Mesendoderm (in vitro differentiated cells): Measurements from ENCODE around the gene XBP1.

Experiments used
- DNase-seq: peaks from one replicate; pipeline ENCODE4 v3.0.0; 2013
- H2AK5ac ChIP-seq: 2 replicates; pipeline ENCODE4 v1.6.1; 2013; ENCODE audit warnings: low read length, inconsistent platforms
- H2BK120ac ChIP-seq: 2 replicates; pipeline ENCODE4 v1.6.1; 2013; ENCODE audit warnings: low read depth, mild to moderate bottlenecking, low read length, moderate library complexity, mixed read lengths
- H2BK15ac ChIP-seq: replicated peaks from 2 replicates; pipeline ENCODE4 v1.6.1; 2013; ENCODE audit warnings: low read depth, mild to moderate bottlenecking, moderate library complexity
- H2BK5ac ChIP-seq: 2 replicates; pipeline ENCODE4 v1.6.1; 2013; ENCODE audit warnings: low read length, inconsistent platforms
- H3K18ac ChIP-seq: 2 replicates; pipeline ENCODE4 v1.6.1; 2013; ENCODE audit warnings: mild to moderate bottlenecking, low read length, mixed read lengths
- H3K23ac ChIP-seq: one replicate; pipeline ENCODE4 v1.6.1; 2013; ENCODE audit warnings: low read length
- H3K27ac ChIP-seq: 2 replicates; pipeline ENCODE4 v1.5.1; 2013; ENCODE audit warnings: low read depth, mild to moderate bottlenecking, inconsistent platforms, low read length, moderate library complexity
- H3K27me3 ChIP-seq: 2 replicates; pipeline ENCODE4 v1.6.1; 2013; ENCODE audit warnings: low read length, control low read depth, mild to moderate bottlenecking, inconsistent platforms; ENCODE audit not compliant: insufficient read depth, poor library complexity
- H3K36me3 ChIP-seq: 2 replicates; pipeline ENCODE4 v1.6.1; 2013; ENCODE audit warnings: low read length, inconsistent platforms; ENCODE audit not compliant: control insufficient read depth, insufficient read depth
- H3K4ac ChIP-seq: one replicate; pipeline ENCODE4 v1.6.1; 2013; ENCODE audit warnings: low read depth, mild to moderate bottlenecking, low read length, moderate library complexity
- H3K4me1 ChIP-seq: 2 replicates; pipeline ENCODE4 v1.6.1; 2013; ENCODE audit warnings: low read depth, low read length, inconsistent platforms; ENCODE audit not compliant: control insufficient read depth
- H3K4me2 ChIP-seq: 2 replicates; pipeline ENCODE4 v1.6.1; 2013; ENCODE audit warnings: low read length
- H3K4me3 ChIP-seq: 2 replicates; pipeline ENCODE4 v1.5.1; 2013; ENCODE audit warnings: mild to moderate bottlenecking, low read length
- H3K56ac ChIP-seq: one replicate; pipeline ENCODE4 v1.6.1; 2013; ENCODE audit warnings: low read length
- H3K79me1 ChIP-seq: 2 replicates; pipeline ENCODE4 v1.6.1; 2013; ENCODE audit warnings: low read length, inconsistent platforms
- H3K79me2 ChIP-seq: 2 replicates; pipeline ENCODE4 v1.6.1; 2013; ENCODE audit warnings: mild to moderate bottlenecking, low read length; ENCODE audit not compliant: control insufficient read depth, insufficient read depth
- H3K9ac ChIP-seq: 2 replicates; pipeline ENCODE4 v1.6.1; 2013; ENCODE audit warnings: low read length, inconsistent platforms
- H4K5ac ChIP-seq: one replicate; pipeline ENCODE4 v1.6.1; 2013; ENCODE audit warnings: low read length
- H4K8ac ChIP-seq: one replicate; pipeline ENCODE4 v1.6.1; 2013; ENCODE audit warnings: low read depth, mild to moderate bottlenecking, control low read depth, low read length, moderate library complexity
- whole genome bisulfite sequencing: extraction: QIAGEN DNeasy Blood & Tissue Kit; methylation state at CpG from one replicate; pipeline ENCODE4 v1.1.7; 2013; ENCODE audit warnings: low lambda C conversion rate, missing lambda C conversion rate; ENCODE audit not compliant: insufficient coverage; ENCODE audit errors: extremely low coverage; 5-methylcytosine and 5-hydroxymethylcytosine counted together

The XBP1 gene

GRCh38 chr22:28780296-28780695, 20.1 kb downstream of the XBP1 start:
- Histone ChIP-seq H3K36me3 (peaks cover 8% of the 10 kb centered on the region), H4K5ac (no peak overlapping the region), H3K79me1 (peaks cover 2% of the 10 kb centered on the region), H3K56ac (no peak overlapping the region), H3K4ac (no peak overlapping the region), H2BK120ac (no peak overlapping the region), H2AK5ac (no peak overlapping the region), H3K23ac (no peak overlapping the region), H3K4me3 (no peak overlapping the region), H3K27me3 (no peaks in the 10 kb centered on the region), H3K4me2 (no peak overlapping the region), H4K8ac (no peak overlapping the region), H3K9ac (no peak overlapping the region), H3K79me2 (peaks cover 9% of the 10 kb centered on the region), H3K27ac (no peak overlapping the region), H2BK5ac (no peak overlapping the region), H3K18ac (no peak overlapping the region), H3K4me1 (no peaks in the 10 kb centered on the region), H2BK15ac (no peak overlapping the region)
- no peak for DNase-seq
- WGBS: no CpG with 5 or more reads among the region's 1 CpG

- H2BK15ac ChIP-seq: no peak overlapping the region
- peaks cover 8% of the 10 kb centered on the region for H3K36me3 ChIP-seq
- no peak overlapping the region for H3K4ac ChIP-seq
- H4K8ac ChIP-seq: no peak overlapping the region
- peaks cover 2% of the 10 kb centered on the region for H3K79me1 ChIP-seq
- H3K18ac ChIP-seq: no peak overlapping the region
- H3K27ac ChIP-seq: no peak overlapping the region
- no CpG with 5 or more reads among the region's 5 CpGs for WGBS
- H2AK5ac ChIP-seq: no peak overlapping the region
- H2BK5ac ChIP-seq: no peak overlapping the region
- no peaks in the 10 kb centered on the region for H3K4me1 ChIP-seq
- H3K56ac ChIP-seq: no peak overlapping the region
- no peak overlapping the region for H4K5ac ChIP-seq
- H3K27me3 ChIP-seq: no peaks in the 10 kb centered on the region
- H3K4me2 ChIP-seq: no peak overlapping the region
- H2BK120ac ChIP-seq: no peak overlapping the region
- no peak overlapping the region for H3K4me3 ChIP-seq
- no peak for DNase-seq
- H3K9ac ChIP-seq: no peak overlapping the region
- peaks cover 9% of the 10 kb centered on the region for H3K79me2 ChIP-seq
- no peak overlapping the region for H3K23ac ChIP-seq
Observed at GRCh38 chr22:28779833-28780232, 20.5 kb downstream of the XBP1 start.

- H3K4me3 ChIP-seq: no peak overlapping the region
- H2AK5ac ChIP-seq: no peak overlapping the region
- no peak overlapping the region for H2BK5ac ChIP-seq
- no peak overlapping the region for H4K5ac ChIP-seq
- no peak overlapping the region for H3K27ac ChIP-seq
- H3K27me3 ChIP-seq: no peaks in the 10 kb centered on the region
- no peak overlapping the region for H2BK120ac ChIP-seq
- no peak overlapping the region for H2BK15ac ChIP-seq
- no peak overlapping the region for H3K4ac ChIP-seq
- H4K8ac ChIP-seq: no peak overlapping the region
- H3K56ac ChIP-seq: no peak overlapping the region
- peaks cover 2% of the 10 kb centered on the region for H3K79me1 ChIP-seq
- H3K18ac ChIP-seq: no peak overlapping the region
- no CpG with 5 or more reads among the region's 1 CpG for WGBS
- no peak overlapping the region for H3K9ac ChIP-seq
- DNase-seq: no peak
- H3K23ac ChIP-seq: no peak overlapping the region
- peaks cover 3% of the 10 kb centered on the region for H3K4me1 ChIP-seq
- H3K36me3 ChIP-seq: no peaks in the 10 kb centered on the region
- peaks cover 10% of the 10 kb centered on the region for H3K79me2 ChIP-seq
- no peak overlapping the region for H3K4me2 ChIP-seq
Observed at GRCh38 chr22:28774378-28774777, 26.0 kb downstream of the XBP1 start.

GRCh38 chr22:28773461-28773867, 26.9 kb downstream of the XBP1 start:
- no peaks in the 10 kb centered on the region for H3K27me3 ChIP-seq
- H3K79me1 ChIP-seq: peaks cover 2% of the 10 kb centered on the region
- H3K4me2 ChIP-seq: peak overlapping the region; percentile 91
- peak overlapping the region; percentile 83 for H3K56ac ChIP-seq
- no CpG with 5 or more reads among the region's 10 CpGs for WGBS
- H3K18ac ChIP-seq: peak overlapping the region; percentile 97
- no peak overlapping the region for H2AK5ac ChIP-seq
- H3K4me3 ChIP-seq: peak overlapping the region; percentile 85
- peaks cover 10% of the 10 kb centered on the region for H3K79me2 ChIP-seq
- no peak overlapping the region for H4K5ac ChIP-seq
- no peak overlapping the region for H3K4ac ChIP-seq
- no peak for DNase-seq
- H3K9ac ChIP-seq: peak overlapping the region; percentile 89
- no peak overlapping the region for H3K27ac ChIP-seq
- no peak overlapping the region for H2BK15ac ChIP-seq
- H2BK120ac ChIP-seq: no peak overlapping the region
- H3K23ac ChIP-seq: no peak overlapping the region
- no peak overlapping the region for H4K8ac ChIP-seq
- no peaks in the 10 kb centered on the region for H3K36me3 ChIP-seq
- H3K4me1 ChIP-seq: peaks cover 3% of the 10 kb centered on the region
- no peak overlapping the region for H2BK5ac ChIP-seq

GRCh38 chr22:28772633-28773460, 27.5 kb downstream of the XBP1 start, which contains the start of gene CCDC117:
TSS of gene CCDC117 (plus strand) at chr22:28772695. CDS start at chr22:28772850, 155 bp downstream.
- peak within 1 kb of the TSS; percentile 85 for H3K4me3 ChIP-seq
- peak within 1 kb of the TSS; percentile 60 for H4K8ac ChIP-seq
- H2AK5ac ChIP-seq: no peak within 1 kb of the TSS
- H3K23ac ChIP-seq: no peak within 1 kb of the TSS
- H3K27me3 ChIP-seq: no peaks in the 10 kb centered on the region
- peaks cover 3% of the 10 kb centered on the region for H3K4me1 ChIP-seq
- H2BK15ac ChIP-seq: no peak within 1 kb of the TSS
- H3K79me1 ChIP-seq: peaks cover 2% of the 10 kb centered on the region
- peaks cover 9% of the 10 kb centered on the region for H3K79me2 ChIP-seq
- H3K56ac ChIP-seq: peak within 1 kb of the TSS; percentile 83
- peak; percentile 99 for DNase-seq
- peak within 1 kb of the TSS; percentile 91 for H3K4me2 ChIP-seq
- H2BK5ac ChIP-seq: no peak within 1 kb of the TSS
- no peaks in the 10 kb centered on the region for H3K36me3 ChIP-seq
- peak within 1 kb of the TSS; percentile 94 for H3K27ac ChIP-seq
- peak within 1 kb of the TSS; percentile 33 for H2BK120ac ChIP-seq
- H3K4ac ChIP-seq: peak within 1 kb of the TSS; percentile 97
- H4K5ac ChIP-seq: no peak within 1 kb of the TSS
- peak within 1 kb of the TSS; percentile 89 for H3K9ac ChIP-seq
- whole genome bisulfite sequencing: no CpG with 5 or more reads among the region's 92 CpGs
- peak within 1 kb of the TSS; percentile 97 for H3K18ac ChIP-seq
